Activated CD4-positive, alpha-beta memory T cell treated with anti-CD3 and anti-CD28 coated beads, Interleukin-2, amount 10 ng/mL, durations not matched to agents 7 days and 5 days (primary cell): ENCODE measurements around the gene ATXN10. TPM values are rescaled to one million over a fixed set of nuclear protein-coding genes. Genes with fewer than 3 reads are reported as not detected.

Experiments
- CTCF ChIA-PET: fragments of 350-600 bp; sonication (Branson Sonifier 250); formaldehyde crosslinking; loops from one replicate; lab custom pipeline; 2021; ENCODE audit warnings: antibody characterized with exemption, inconsistent platforms; lab: Charles Lee
- POLR2A ChIA-PET: fragments of 350-600 bp; sonication (Branson Sonifier 250); formaldehyde crosslinking; loops from one replicate; lab custom pipeline; 2021; ENCODE audit warnings: antibody characterized with exemption; lab: Charles Lee
- DNase-seq: peaks from one replicate; pipeline ENCODE4 v3.0.0-alpha.2; 2020
- H3K27ac Mint-ChIP-seq: one replicate; pipeline ENCODE4 v1.8.0; 2021; ENCODE audit warnings: mild to moderate bottlenecking, mixed read lengths
- H3K27me3 Mint-ChIP-seq: one replicate; pipeline ENCODE4 v1.8.0; 2021; ENCODE audit warnings: mixed read lengths
- H3K36me3 Mint-ChIP-seq: one replicate; pipeline ENCODE4 v1.8.0; 2021; ENCODE audit warnings: low read depth, mixed read lengths
- H3K4me1 Mint-ChIP-seq: one replicate; pipeline ENCODE4 v1.8.0; 2021; ENCODE audit warnings: mixed read lengths
- H3K4me3 Mint-ChIP-seq: one replicate; pipeline ENCODE4 v1.8.0; 2021; ENCODE audit warnings: mild to moderate bottlenecking, mixed read lengths
- H3K9me3 Mint-ChIP-seq: one replicate; pipeline ENCODE4 v1.8.0; 2021; ENCODE audit warnings: mixed read lengths
- total RNA-seq, 2 experiments: library from RNA; stranded (reverse); gene quantifications; one replicate each; pipeline ENCODE4 v1.2.3, GENCODE V29; 2021

ATXN10 gene
- total RNA-seq, 2 experiments from 2014 or later: 84.5 to 92.6 TPM

DNA sequence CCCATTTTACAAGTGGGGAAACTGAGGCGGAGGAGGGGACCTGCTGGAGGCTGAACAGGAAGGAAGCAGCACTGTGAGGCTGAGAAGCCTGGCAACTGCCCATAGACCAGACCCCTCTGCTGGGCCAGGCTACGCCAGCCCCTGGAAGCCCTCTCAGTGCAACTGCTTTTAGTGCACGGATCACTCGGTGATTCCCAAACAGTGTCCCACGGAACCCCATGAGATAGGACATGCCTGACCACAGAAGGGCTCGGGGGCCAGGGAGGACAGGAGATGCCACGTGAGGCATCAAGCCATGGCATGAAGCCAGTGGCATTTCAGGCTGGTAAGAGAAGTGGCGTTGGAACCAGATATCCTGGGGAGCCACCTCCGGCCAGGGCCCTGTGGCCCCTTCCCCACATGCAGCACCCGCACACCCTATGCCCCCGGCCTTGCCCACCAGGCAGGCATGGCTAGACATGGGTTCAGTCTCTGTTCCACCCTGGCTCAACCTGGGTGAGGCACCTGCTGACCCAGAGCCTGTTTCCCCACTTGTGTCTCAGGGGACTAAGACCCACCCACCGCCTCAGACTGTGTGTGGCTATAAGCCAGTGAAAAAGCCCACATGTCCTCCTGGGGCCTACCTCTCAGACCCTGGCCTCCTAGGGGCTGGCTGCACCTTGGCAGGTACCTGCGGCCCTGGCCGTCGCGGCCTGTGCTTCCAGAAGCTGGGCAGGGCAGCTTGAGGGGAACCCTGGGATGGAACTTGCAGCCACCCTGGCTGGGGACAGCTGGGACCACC is 221.2 kb downstream of the ATXN10 start:
- POLR2A ChIA-PET: interaction anchor here (0.8 kb wide), 1 partner anchor 583 kb away, joined by 3 read pairs; no protein-coding TSS in a partner anchor
- CTCF ChIA-PET: interaction anchor here (1.1 kb wide), 1 partner anchor 29 kb away, joined by 4 read pairs; no protein-coding TSS in a partner anchor
- Mint-ChIP-seq H3K4me1 (no peaks in the 10 kb centered on the region), H3K27ac (no peak overlapping the region), H3K9me3 (no peaks in the 10 kb centered on the region), H3K27me3 (peaks cover 5% of the 10 kb centered on the region), H3K36me3 (no peaks in the 10 kb centered on the region), H3K4me3 (no peak overlapping the region)
- no peak for DNase-seq

GRCh38 chr22:45893516-45893915 is 221.9 kb downstream of the ATXN10 start:
- CTCF ChIA-PET: interaction anchor here (1.1 kb wide), 1 partner anchor 30 kb away, joined by 4 read pairs; no protein-coding TSS in a partner anchor
- no peaks in the 10 kb centered on the region for H3K36me3 Mint-ChIP-seq
- no peaks in the 10 kb centered on the region for H3K4me1 Mint-ChIP-seq
- H3K4me3 Mint-ChIP-seq: no peak overlapping the region
- H3K9me3 Mint-ChIP-seq: no peaks in the 10 kb centered on the region
- DNase-seq: no peak
- POLR2A ChIA-PET: interaction anchor here (0.8 kb wide), 1 partner anchor 582 kb away, joined by 3 read pairs; no protein-coding TSS in a partner anchor
- no peak overlapping the region for H3K27ac Mint-ChIP-seq
- H3K27me3 Mint-ChIP-seq: peaks cover 5% of the 10 kb centered on the region

Other genes starting within 250 kb of the ATXN10 start
- gene FBLN1, start 169.0 kb upstream of the ATXN10 start, total RNA-seq: not detected